ENCODE results near the gene RABGAP1. TPM values are rescaled to one million over a fixed set of nuclear protein-coding genes. Genes with fewer than 3 reads are reported as not detected.

The RABGAP1 gene
- total RNA-seq, 1 experiment from 2014 or later, result 32.1 TPM

DNA sequence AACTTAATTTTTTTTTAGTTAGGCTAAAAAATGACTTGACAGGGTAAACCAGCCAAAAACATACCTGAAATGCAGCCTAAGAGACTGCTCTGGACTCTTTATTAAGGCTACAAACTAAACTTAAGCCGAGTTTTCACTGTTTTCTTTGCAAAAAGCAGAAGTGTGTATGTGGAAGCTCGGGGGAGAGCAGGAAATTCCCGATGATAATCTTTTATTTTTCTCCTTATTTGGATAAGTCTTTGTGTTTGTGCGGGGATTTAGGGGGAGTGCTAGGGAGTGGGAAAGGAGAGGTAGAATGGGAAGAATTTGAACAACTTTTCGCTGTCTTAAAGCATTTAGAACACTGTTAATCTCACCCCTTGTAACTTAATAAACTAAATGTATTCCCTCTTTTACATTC, 61.9 kb downstream of the RABGAP1 start:
- in situ Hi-C loops (cut with HindIII; ENCODE audit: low sequenced_read_pairs), result no loop called here
- no peak for DNase-seq (ENCODE audit: low spot score)

DNA sequence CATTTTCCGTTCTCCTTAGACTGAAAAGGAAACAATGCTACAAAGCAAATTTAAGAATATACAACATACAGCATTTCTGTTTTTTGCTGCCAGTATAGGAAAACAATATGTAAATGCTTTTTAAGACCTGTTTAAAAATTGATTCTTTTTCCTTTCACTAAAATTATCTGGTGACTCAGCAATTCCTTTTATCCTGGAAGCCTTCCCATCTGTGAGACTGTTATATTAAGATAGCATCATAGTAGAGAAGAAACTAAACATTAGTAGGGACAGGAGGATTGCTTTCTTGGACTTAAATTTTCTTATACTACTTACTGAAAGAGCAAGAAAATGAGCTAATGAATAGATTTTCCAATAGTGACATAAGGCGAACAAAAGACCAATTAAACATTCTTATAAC, 62.6 kb downstream of the RABGAP1 start:
- in situ Hi-C loops (cut with HindIII; ENCODE audit: low sequenced_read_pairs), result no loop called here

DNA sequence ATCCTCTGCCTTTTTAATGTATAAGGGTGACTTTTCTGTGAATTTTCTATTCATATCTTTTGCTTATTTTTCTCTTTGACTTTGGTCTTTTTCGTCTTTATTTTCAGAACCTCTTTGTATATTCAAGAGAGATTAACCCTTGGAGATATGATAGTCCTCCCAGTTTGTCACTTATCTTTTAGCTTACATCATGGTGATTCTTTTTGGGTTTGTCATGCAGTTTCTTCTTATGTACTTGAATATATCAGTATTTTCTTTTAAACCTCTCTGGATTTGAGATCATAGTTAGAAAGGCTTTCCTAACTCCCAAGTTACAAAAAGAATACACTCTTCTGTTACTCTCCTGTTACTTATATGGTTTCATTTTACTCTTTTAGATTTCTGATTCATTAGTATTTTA, 65.1 kb downstream of the RABGAP1 start:
- no peak for DNase-seq (ENCODE audit: low spot score)
- in situ Hi-C loops (cut with HindIII; ENCODE audit: low sequenced_read_pairs), result no loop called here

More for the DNA sequence above, 62.6 kb downstream of the RABGAP1 start:
- DNase-seq (ENCODE audit: low spot score), result no peak

DNA sequence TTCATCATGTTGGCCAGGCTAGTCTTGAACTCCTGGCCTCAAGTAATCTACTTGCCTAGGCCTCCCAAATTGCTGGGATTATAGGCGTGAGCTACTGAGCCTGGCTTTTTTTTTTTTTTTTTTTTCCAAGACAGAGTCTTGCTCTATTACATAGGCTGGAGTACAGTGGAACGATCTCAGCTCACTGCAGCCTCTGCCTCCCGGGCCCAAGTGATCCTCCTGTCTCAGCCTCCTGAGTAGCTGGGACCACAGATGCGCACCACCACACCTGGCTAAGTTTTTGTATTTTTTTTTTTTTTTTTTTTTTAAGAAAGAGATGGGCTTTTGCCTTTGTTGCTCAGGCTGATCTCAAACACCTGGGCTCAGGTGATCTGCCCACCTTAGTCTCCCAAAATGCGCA, 66.4 kb downstream of the RABGAP1 start:
- DNase-seq (ENCODE audit: low spot score), result no peak
- in situ Hi-C loops (cut with HindIII; ENCODE audit: low sequenced_read_pairs), result no loop called here

DNA sequence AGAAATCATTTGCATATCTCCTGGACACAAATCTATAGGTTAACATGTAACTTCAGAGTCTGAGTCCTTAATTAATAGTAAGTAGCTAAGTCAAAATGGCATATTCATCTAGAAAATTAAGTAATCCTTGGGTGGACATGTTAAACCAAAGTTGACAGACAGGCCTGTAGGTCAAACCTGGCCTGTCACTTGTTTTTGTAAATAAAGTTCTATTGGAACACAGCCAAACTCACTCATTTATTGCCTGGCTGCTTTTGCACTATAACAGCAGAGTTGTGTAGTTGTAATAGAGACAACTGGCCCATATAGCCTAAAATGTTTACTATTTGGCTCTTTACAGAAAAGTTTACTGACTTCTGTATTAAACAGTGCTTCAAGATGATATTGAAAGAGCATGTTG, 68.1 kb downstream of the RABGAP1 start:
- no peak for DNase-seq (ENCODE audit: low spot score)
- in situ Hi-C loops (cut with HindIII; ENCODE audit: low sequenced_read_pairs), result no loop called here

DNA sequence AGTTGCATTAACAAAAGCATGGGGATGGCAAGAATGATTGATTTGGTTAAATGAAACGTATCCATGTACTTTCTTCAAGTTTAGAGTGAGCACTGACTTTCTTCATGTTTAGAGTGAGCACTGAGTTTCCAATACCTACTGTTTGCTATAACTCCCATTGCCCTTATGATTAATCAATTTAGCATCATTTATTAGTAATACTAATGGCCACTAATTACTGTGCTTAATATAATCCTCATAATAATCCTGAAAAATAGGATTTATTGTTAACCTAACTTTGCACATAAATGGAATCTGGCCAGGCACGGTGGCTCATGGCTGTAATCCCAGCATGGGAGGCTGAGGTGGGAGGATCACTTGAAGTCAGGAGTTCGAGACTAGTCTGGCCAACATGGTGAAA, 70.6 kb downstream of the RABGAP1 start:
- no peak for DNase-seq (ENCODE audit: low spot score)
- in situ Hi-C loops (cut with HindIII; ENCODE audit: low sequenced_read_pairs), result no loop called here

DNA sequence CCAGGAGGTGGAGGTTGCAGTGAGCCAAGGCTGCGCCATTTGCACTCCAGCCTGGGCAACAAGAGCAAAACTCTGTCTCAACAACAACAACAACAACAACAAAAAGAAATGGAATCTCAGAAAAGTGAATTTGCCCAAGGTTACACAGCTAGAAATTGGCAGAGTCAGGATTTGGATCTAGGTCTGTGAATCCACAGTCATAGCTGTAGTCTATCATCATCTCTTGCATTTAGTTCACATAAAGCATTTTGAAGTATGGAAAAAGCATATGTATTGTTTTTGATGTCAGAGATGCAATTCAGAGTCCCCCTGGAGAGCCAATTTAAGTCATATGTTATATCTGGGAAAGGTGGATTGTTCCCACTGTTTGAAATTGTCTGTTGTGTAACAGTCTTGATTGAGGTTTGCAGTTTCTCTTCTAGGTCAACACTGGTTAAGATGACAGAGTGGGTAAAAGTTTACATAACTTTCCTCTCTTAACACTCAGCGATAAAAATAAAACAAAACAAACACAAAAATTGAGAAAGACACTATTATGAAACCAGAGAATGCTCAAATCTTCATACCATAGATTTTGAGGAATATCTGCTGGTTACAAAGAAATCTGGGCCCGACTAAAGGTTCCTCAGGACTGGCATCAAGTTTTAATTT, 71.2 kb downstream of the RABGAP1 start:
- in situ Hi-C loops (cut with HindIII; ENCODE audit: low sequenced_read_pairs), result no loop called here

DNA sequence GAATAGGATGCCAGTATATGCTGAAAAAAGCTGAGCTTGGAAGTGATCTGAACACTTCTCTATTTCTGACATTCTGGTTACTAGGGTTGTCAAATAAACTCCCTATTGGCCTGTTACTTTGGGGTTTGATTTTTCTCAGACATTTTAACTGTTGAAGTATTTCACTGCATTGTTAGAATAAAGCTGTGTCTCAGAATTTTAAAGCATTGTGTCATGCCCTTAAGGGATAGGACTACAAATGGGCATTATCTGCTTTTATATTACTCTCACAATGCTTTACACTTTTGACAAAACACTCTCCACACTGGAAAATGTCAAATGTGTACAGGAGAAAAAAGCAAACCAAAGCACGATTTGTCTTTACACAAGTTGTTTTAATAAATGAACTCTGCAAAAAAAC, 75.8 kb downstream of the RABGAP1 start:
- no peak for DNase-seq (ENCODE audit: low spot score)
- in situ Hi-C loops (cut with HindIII; ENCODE audit: low sequenced_read_pairs), result no loop called here

More for the DNA sequence above, 71.2 kb downstream of the RABGAP1 start:
- no peak for DNase-seq (ENCODE audit: low spot score)

DNA sequence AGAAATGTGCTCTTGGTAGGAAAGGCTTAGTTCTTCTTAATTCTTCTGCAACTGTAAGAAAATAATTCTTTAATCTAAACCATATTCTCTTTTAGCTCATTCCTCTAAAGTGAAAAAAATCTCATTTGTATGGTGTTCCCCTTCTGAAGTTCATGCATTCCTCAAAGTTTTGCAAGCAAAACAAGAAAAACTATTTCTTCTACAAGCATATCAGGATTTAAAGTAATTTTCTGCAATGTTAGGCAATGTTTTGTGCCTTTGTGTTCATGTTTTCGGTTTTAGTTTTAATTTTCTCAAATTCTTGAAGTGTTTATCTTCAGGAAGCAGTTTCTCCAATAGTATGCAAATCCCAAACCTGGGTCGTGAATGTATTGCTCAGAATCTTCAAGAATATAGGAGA, 80.0 kb downstream of the RABGAP1 start:
- in situ Hi-C loops (cut with HindIII; ENCODE audit: low sequenced_read_pairs), result no loop called here
- no peak for DNase-seq (ENCODE audit: low spot score)

DNA sequence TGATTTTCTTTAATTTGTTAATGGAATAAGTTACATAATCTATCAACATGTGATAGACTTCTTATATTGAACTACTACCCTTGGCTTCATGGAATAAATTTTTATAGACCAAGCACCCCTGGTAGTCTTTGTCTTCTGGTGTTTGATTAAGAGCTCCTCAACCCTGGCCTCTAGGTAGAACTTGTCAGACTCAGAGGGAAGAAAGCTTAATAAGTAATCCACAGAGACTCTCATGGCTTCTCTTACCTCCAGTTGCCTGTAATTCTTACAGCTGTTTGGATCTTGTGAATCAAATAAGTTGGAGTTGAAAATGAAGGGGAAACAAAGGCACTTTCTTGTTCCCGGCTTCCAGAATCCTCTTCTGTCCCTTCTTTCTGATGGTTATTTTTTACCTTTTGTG, 85.6 kb downstream of the RABGAP1 start:
- no peak for DNase-seq (ENCODE audit: low spot score)
- in situ Hi-C loops (cut with HindIII; ENCODE audit: low sequenced_read_pairs), result no loop called here

DNA sequence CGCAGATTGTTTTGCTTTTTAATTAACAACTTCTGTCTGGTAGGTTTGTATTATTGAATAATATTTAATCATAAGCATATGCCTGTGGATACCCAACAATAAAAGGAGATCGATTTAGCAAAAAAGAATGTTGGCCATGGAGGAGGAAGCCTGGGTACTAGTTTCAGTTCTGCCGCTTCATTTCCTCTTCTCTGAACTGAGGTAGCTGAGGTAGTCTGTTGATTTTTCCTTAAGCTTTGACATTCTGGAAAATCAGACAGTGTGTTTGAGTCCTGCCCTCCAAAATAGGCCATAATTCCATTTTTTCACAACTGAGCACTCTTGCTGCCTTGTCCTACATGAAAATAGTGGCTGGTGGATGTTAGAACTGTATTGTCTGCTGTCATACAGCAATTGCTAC, 86.7 kb downstream of the RABGAP1 start:
- no peak for DNase-seq (ENCODE audit: low spot score)
- in situ Hi-C loops (cut with HindIII; ENCODE audit: low sequenced_read_pairs), result no loop called here

DNA sequence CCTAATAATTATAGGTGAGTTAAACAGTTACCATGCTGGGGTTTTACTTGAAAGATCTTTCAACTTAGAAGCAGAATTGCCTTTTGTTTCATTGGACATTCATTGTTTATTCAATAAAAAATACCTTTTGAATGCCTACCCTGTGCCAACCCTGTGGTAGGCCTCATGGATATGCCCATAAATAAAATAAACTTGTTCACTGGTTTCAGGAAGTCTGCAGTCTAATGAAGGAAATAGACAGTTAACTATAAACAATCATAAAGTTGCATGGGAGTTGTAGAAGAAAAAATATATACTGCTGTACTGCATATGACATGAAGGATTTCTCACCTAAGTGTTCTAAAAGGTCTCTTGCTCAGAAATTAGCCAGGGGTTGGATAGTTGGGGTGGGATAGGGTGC, 87.3 kb downstream of the RABGAP1 start:
- no peak for DNase-seq (ENCODE audit: low spot score)
- in situ Hi-C loops (cut with HindIII; ENCODE audit: low sequenced_read_pairs), result no loop called here

DNA sequence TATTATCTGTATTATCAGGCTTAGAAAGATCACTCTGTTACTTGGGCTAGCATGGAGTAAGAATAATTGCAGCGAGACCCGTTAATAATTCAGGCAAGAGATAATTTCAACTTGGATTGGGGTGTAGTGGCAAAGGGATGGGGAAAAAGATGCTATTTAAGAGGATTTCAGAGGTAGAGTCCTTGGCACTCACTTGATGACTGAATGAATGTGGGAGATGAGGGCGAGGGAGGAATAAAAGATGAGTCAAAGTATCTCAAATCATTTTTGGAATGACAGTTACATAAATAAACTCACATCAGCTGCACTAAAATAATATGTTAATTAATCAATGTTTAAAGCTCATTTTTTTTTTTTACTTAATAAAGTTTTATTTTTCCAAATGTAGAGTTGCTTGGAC, 88.2 kb downstream of the RABGAP1 start:
- DNase-seq (ENCODE audit: low spot score), result no peak

DNA sequence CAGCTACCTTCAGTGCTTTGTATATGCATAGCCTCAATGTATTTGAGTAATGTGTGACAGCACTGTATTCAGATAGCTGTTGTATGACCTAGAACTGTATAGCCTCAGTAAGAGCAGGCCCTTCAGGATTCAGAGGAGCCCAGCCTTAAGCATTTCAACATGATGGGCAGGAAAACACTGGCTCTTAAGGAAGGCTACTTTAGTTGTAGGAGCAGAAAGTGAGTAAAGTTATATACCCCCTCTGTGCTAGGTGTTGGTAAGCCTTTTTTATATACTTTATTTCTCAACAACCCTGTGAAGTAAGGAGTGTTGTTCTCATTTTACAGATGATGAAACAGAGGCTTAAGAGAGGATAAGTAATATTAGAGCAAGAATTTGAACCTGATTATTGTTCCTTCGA, 91.1 kb downstream of the RABGAP1 start:
- in situ Hi-C loops (cut with HindIII; ENCODE audit: low sequenced_read_pairs), result no loop called here
- DNase-seq (ENCODE audit: low spot score), result no peak

More for the DNA sequence above, 88.2 kb downstream of the RABGAP1 start:
- in situ Hi-C loops (cut with HindIII; ENCODE audit: low sequenced_read_pairs), result no loop called here

DNA sequence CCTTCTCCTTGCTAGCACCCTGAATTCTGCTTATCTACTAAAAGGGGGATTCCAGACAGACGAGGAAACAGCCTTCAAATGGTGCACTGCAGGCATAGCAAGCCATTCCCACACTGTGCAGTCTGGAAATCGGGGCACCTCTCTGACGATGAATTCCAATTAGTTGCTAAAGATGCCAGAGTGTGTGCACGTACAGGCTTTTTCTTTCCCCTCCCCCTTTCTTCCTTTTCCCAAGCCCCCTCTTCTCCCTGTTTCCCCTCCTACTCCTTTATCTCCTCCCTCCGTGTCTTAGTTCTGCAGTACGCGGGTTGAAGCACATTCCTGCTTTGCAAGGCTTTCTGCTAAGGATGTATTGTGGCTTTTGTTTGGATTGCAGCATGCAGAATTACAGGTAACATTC, 92.5 kb downstream of the RABGAP1 start, which contains the start of gene GPR21:
Gene GPR21, plus strand, starts transcription at position 316 of the 400 bp plus-strand sequence. CDS start 900 bp downstream, outside the sequence.
- peak; percentile 50 for DNase-seq (ENCODE audit: low spot score)
- in situ Hi-C loops (cut with HindIII; ENCODE audit: low sequenced_read_pairs), result no loop called here

DNA sequence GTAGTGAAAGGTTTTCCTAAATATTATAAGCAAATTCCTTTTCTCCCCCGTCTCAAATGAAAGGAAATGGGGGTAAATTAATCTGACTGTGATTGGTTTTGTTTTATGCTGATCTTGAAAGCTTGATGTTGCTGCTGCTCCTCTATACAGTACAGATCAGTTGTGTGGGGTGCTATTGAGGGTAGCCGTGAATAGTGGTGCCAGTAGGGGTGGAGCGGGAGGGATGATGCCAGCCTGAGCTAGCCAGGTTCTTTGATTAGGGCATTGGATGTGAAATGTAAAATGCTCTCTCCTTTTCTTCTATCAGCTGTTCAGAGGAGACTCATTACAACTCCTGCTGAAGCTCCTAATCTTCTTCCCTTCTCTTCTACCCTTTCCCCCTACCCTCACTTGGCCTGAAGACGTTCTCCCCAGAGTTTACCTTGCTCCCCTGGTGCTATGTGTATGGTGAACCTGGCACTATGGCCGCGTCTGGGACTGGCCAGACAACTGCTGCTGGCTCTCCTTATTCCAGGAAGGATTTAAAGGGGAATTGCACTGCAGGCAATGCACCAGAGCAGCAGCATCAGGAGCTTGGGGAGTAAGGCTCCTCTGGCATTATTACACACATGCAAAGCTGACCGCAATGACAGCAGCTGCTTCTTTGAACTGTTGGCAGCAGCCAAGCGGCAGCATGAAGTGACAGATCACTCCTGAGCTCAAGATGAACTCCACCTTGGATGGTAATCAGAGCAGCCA, 93.2 kb downstream of the RABGAP1 start:
- peak; percentile 68 for DNase-seq (ENCODE audit: low spot score)
- in situ Hi-C loops (cut with HindIII; ENCODE audit: low sequenced_read_pairs), result no loop called here

DNA sequence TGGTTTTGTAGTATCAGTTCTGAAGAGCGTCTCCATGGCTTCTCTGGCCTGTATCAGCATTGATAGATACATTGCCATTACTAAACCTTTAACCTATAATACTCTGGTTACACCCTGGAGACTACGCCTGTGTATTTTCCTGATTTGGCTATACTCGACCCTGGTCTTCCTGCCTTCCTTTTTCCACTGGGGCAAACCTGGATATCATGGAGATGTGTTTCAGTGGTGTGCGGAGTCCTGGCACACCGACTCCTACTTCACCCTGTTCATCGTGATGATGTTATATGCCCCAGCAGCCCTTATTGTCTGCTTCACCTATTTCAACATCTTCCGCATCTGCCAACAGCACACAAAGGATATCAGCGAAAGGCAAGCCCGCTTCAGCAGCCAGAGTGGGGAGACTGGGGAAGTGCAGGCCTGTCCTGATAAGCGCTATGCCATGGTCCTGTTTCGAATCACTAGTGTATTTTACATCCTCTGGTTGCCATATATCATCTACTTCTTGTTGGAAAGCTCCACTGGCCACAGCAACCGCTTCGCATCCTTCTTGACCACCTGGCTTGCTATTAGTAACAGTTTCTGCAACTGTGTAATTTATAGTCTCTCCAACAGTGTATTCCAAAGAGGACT, 94.2 kb downstream of the RABGAP1 start:
- in situ Hi-C loops (cut with HindIII; ENCODE audit: low sequenced_read_pairs), result no loop called here
- no peak for DNase-seq (ENCODE audit: low spot score)

DNA sequence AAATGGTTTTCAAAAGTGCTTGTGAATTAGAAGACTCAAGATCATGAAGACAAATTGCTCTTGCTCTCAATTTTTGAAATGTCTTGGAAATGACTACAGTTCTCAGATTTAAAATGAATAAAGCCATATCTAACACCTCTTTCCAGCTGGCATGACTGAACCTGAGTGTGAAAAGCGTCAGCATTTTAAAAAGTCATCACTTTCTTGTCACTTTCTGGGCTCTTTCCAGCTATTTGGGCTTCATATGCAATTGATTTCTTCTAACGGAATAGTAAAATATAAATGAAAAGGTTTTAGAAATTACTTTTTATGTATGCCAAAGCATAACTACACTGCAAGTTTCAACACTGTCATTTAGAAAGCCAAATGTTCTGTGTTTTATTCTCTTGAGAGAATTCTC, 95.0 kb downstream of the RABGAP1 start:
- in situ Hi-C loops (cut with HindIII; ENCODE audit: low sequenced_read_pairs), result no loop called here
- no peak for DNase-seq (ENCODE audit: low spot score)

DNA sequence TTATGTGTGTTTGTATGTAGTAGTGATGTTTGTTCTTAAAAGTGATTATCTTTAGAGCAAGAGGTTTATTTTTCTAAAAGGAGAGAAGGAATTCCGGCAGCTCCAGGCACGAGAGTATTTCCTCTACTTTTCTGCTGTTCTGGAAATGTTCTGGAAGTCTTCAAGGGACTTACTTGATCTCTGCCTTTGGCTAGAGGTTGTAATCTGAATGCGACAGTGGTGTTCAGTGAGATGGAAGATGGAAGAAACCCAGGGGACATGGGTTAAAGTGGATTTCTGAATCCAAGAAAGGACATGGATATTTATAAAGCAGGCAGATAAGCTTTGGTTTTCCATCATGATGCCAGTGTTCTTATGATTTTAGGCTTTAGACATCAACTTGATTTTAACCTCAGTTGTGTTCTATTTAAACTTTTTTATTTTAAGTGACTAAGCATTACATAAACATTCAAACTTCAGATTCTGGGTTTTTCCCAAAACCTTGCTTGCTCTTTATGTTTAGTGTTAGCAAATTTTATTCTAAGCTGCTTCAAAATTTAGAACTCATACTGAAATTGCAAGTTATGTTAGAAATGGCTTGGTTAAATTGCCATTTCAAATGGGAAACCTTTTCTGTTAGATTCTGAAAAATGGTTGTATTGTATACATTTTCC, 96.2 kb downstream of the RABGAP1 start:
- DNase-seq (ENCODE audit: low spot score), result no peak

DNA sequence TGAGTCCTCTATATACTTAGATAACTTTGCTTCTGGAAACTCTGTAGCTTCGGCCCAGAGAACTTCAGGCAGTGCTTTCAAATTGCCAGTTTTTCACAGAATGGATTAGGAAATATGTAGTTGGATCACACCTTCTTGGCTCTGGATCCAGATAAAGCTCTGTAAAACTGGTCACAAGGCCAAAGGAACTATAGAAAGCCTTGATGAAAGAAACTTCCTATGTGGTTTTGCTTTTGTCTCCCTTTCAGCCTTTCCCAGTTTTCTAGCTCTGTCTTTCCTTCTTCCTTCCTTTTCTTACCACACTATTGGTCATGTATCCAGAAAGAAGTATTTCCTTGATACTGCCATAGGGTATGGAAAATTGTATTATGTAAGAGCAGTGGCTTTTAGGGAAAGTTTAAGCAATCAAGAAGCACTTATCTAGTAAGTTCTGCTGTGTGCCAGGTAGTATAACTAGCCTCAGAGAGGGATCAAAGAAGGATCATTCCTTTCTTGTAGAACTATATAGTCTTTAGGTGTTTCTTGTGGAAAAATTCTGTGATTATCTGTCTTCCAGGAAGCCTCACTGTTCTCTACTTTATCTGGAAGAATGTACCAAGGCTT, 98.9 kb downstream of the RABGAP1 start:
- in situ Hi-C loops (cut with HindIII; ENCODE audit: low sequenced_read_pairs), result no loop called here
- DNase-seq (ENCODE audit: low spot score), result no peak

More for the DNA sequence above, 96.2 kb downstream of the RABGAP1 start:
- in situ Hi-C loops (cut with HindIII; ENCODE audit: low sequenced_read_pairs), result no loop called here
